Measurements from ENCODE around the gene TMC5. TPM values are rescaled to one million over a fixed set of nuclear protein-coding genes. Genes with fewer than 3 reads are reported as not detected.

TMC5 gene
- total and polyA plus RNA-seq, 2 donors (not counting 3 experiments of a cell fraction or from before 2014, with no cell fraction given): not detected

DNA sequence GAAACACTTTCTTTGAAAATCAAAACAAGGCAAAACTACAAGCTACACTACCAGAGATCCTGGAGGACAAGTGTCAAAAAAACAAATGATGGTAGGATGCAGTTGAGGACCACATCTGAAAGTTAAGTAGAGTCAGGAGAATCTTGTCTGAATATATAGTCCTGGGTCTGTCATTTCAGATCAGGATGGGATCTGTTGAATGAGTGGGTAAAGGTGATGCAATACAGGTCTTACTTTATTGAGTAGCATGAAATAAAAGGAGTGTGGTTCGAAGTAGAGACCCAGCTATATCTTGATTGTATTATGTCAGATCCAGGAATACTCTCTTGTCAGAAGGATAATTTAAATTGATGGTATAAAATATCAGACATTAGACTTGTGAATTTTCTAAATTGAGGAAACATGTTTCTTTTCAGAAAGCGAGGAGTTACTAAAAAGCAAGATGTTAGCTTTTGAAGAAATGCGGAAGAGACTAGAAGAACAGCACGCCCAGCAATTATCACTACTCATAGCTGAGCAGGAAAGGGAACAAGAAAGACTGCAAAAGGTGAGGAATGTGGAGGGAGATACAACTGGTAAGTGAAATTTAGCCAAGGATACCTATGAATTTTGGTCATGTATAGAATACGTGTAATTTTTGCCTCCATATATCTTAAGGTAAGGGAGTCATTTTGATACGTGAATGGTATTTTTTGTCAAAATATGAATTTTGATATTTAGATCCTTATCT lies 122.7 kb downstream of the TMC5 start:
- no peak for FAIRE-seq
- CTCF ChIA-PET: interaction anchor here (0.6 to 5.4 kb wide), 4 partner anchors 9 to 43 kb away, joined by 3 to 33 read pairs (median 4); partner anchors contain the start of gene VPS35L
- H3K4me2 ChIP-seq (ENCODE audit: insufficient read depth, low read length): no peak overlapping the region

More for the DNA sequence above, 122.7 kb downstream of the TMC5 start:
- no peak overlapping the region for H3K27ac ChIP-seq (ENCODE audit: insufficient read depth, low read depth, low read length)
- no peaks in the 10 kb centered on the region for H3K27me3 ChIP-seq (ENCODE audit: control insufficient read depth in 2 of 2, insufficient read depth in 2 of 2, low read length in 2 of 2)
- POLR2A ChIA-PET: no interaction called here
- no peaks in the 10 kb centered on the region for H4K20me1 ChIP-seq (replicated peaks; ENCODE audit: control insufficient read depth, extremely low read depth, insufficient read depth, low read length)
- H3K36me3 ChIP-seq (ENCODE audit: control insufficient read depth in 2 of 2, extremely low read depth in 1 of 2, insufficient read depth in 2 of 2, low read length in 2 of 2): peaks cover 0 to 8% of the 10 kb centered on the region in 2 experiments
- no peak overlapping the region for H3K4me3 ChIP-seq (replicated peaks in 1 of 3; ENCODE audit: insufficient read depth in 1 of 3, low read depth in 1 of 3, low read length in 3 of 3)
- intact Hi-C loops (cut with micrococcal nuclease): no loop called here
- no peaks in the 10 kb centered on the region for H3K9me1 ChIP-seq (replicated peaks; ENCODE audit: control insufficient read depth, extremely low read depth, insufficient read depth, low read length)
- no peak overlapping the region for H2AFZ ChIP-seq (ENCODE audit: low read depth, low read length)
- BruUV-seq (replicated peaks): no TSS peak
- H3K79me2 ChIP-seq (ENCODE audit: control insufficient read depth, insufficient read depth, low read length): no peaks in the 10 kb centered on the region
- H3K9me3 ChIP-seq (replicated peaks; ENCODE audit: control insufficient read depth, insufficient read depth, low read length): no peaks in the 10 kb centered on the region
- DNase-seq (ENCODE audit: low read depth, low spot score): no peak
- TF ChIP-seq CTCF (IDR thresholded peaks at IDR 0.05; ENCODE audit: extremely low read depth in 1 of 2, insufficient read depth in 1 of 2, low read depth in 1 of 2, low read length in 2 of 2) (no peak), GATA2 (IDR thresholded peaks at IDR 0.05; ENCODE audit: insufficient read depth, insufficient read length, low read depth, low read length) (no peak), POLR2AphosphoS5 (IDR thresholded peaks at IDR 0.05; ENCODE audit: insufficient read depth, low read depth, low read length) (no peak), MYC (IDR thresholded peaks at IDR 0.05; ENCODE audit: low read depth, low read length) (no peak), POLR2A (IDR thresholded peaks at IDR 0.05; ENCODE audit: low read depth, low read length) (no peak), JUN (IDR thresholded peaks at IDR 0.05; ENCODE audit: borderline replicate concordance, insufficient read depth, insufficient read length, low read depth) (no peak), FOS (IDR thresholded peaks at IDR 0.05; ENCODE audit: borderline replicate concordance, insufficient read depth, low read length) (no peak), EZH2 (IDR thresholded peaks at IDR 0.05; ENCODE audit: borderline replicate concordance, low read depth, low read length, severe bottlenecking) (no peak)
- TF ChIP-seq, protein P1, sequence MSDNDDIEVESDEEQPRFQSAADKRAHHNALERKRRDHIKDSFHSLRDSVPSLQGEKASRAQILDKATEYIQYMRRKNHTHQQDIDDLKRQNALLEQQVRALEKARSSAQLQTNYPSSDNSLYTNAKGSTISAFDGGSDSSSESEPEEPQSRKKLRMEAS (IDR thresholded peaks at IDR 0.05; ENCODE audit: insufficient read depth, insufficient read length): no peak
- no peaks in the 10 kb centered on the region for H3K4me1 ChIP-seq (ENCODE audit: control insufficient read depth, extremely low read depth, insufficient read depth, low read length)
- dilution Hi-C loops (cut with MboI; ENCODE audit: extremely low pct_ligation_motif_present, low sequenced_read_pairs): no loop called here
- H3K9ac ChIP-seq (replicated peaks; ENCODE audit: extremely low read depth, insufficient read depth, low read length): no peak overlapping the region
